GM23338 (cell line): Measurements from ENCODE around the gene SPEF1.

Source experiments
- CREB1 ChIP-seq: fragments of 250-450 bp; sonication (Bioruptor Pico); IDR thresholded peaks from 2 replicates; pipeline ENCODE4 v1.5.0; 2020; ENCODE audit warnings: low read depth, mild to moderate bottlenecking, moderate library complexity
- CTCF ChIP-seq, 2 experiments: fragments of 200-600 bp in 1 of 2; sonication (generic) in 1 of 2; conservative IDR thresholded peaks; 2 replicates each; pipeline versions ENCODE4 v1.5.1 to v1.6.1; 2016 to 2017; ENCODE audit warnings: antibody characterized with exemption in 2 of 2, low read depth in 2 of 2, mild to moderate bottlenecking in 2 of 2, moderate library complexity in 1 of 2
- EZH2 ChIP-seq: fragments of 200-600 bp; sonication (generic); IDR thresholded peaks from one replicate; pipeline ENCODE4 v1.8.0; 2017; ENCODE audit warnings: antibody characterized with exemption, mild to moderate bottlenecking, low read depth; ENCODE audit not compliant: unreplicated experiment
- EZH2phosphoT487 ChIP-seq: fragments of 200-600 bp; sonication (generic); IDR thresholded peaks from one replicate; pipeline ENCODE4 v1.8.1; 2018; ENCODE audit warnings: antibody characterized with exemption; ENCODE audit not compliant: unreplicated experiment
- JUNB ChIP-seq: IDR thresholded peaks from one replicate; pipeline ENCODE4 v1.6.1; 2016; ENCODE audit warnings: antibody characterized with exemption; ENCODE audit not compliant: unreplicated experiment
- NANOG ChIP-seq: IDR thresholded peaks from 2 replicates; pipeline ENCODE4 v1.6.1; 2016; ENCODE audit warnings: antibody characterized with exemption, borderline replicate concordance
- POLR2AphosphoS5 ChIP-seq: IDR thresholded peaks from 2 replicates; pipeline ENCODE4 v1.6.1; 2016; ENCODE audit warnings: antibody characterized with exemption, low read depth
- ZNF114 ChIP-seq: fragments of 250-450 bp; sonication (Bioruptor Pico); IDR thresholded peaks from 2 replicates; pipeline ENCODE4 v1.5.0; 2020; ENCODE audit warnings: mild to moderate bottlenecking, moderate library complexity
- ZNF331 ChIP-seq: fragments of 250-450 bp; sonication (Bioruptor Pico); IDR thresholded peaks from 2 replicates; pipeline ENCODE4 v1.5.0; 2020; ENCODE audit warnings: low read depth, mild to moderate bottlenecking, moderate library complexity
- ZNF462 ChIP-seq: fragments of 250-450 bp; sonication (Bioruptor Pico); IDR thresholded peaks from 2 replicates; pipeline ENCODE4 v1.5.0; 2020; ENCODE audit warnings: mild to moderate bottlenecking, moderate library complexity
- TF ChIP-seq, protein P1 (sequence below): IDR thresholded peaks from one replicate; pipeline ENCODE4 v1.6.1; 2018; ENCODE audit warnings: antibody characterized with exemption; ENCODE audit not compliant: unreplicated experiment
- TF ChIP-seq, protein P2 (sequence below): IDR thresholded peaks from 2 replicates; pipeline ENCODE4 v1.6.1; 2016; ENCODE audit warnings: antibody characterized with exemption

DNA sequence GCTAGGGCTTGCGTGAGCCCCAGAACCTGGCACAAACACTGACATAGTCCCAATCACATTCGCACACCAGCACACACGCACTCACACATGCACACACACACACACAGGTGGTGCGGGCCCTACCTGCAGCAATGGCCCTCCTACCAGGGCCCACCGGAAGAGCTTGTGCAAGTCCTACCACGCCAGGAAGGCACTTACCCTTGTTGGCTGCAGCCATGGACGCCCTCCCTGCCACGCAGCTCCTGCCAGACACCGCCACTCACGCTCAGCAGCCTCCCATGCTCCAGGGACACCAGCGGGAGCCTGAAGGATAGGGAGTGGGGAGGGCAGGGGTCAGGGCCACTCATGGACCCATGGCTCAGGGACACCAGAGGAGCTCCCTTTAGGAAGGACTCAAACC is 21.4 kb downstream of the SPEF1 start:
- TF ChIP-seq ZNF462 = no peak
- TF ChIP-seq CTCF (conservative IDR thresholded peaks at IDR 0.05; ENCODE audit: low read depth in 2 of 2) = no peak
- no peak for TF ChIP-seq POLR2AphosphoS5
- no peak for TF ChIP-seq EZH2phosphoT487
- TF ChIP-seq EZH2 = no peak
- TF ChIP-seq, protein P1, sequence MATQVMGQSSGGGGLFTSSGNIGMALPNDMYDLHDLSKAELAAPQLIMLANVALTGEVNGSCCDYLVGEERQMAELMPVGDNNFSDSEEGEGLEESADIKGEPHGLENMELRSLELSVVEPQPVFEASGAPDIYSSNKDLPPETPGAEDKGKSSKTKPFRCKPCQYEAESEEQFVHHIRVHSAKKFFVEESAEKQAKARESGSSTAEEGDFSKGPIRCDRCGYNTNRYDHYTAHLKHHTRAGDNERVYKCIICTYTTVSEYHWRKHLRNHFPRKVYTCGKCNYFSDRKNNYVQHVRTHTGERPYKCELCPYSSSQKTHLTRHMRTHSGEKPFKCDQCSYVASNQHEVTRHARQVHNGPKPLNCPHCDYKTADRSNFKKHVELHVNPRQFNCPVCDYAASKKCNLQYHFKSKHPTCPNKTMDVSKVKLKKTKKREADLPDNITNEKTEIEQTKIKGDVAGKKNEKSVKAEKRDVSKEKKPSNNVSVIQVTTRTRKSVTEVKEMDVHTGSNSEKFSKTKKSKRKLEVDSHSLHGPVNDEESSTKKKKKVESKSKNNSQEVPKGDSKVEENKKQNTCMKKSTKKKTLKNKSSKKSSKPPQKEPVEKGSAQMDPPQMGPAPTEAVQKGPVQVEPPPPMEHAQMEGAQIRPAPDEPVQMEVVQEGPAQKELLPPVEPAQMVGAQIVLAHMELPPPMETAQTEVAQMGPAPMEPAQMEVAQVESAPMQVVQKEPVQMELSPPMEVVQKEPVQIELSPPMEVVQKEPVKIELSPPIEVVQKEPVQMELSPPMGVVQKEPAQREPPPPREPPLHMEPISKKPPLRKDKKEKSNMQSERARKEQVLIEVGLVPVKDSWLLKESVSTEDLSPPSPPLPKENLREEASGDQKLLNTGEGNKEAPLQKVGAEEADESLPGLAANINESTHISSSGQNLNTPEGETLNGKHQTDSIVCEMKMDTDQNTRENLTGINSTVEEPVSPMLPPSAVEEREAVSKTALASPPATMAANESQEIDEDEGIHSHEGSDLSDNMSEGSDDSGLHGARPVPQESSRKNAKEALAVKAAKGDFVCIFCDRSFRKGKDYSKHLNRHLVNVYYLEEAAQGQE = no peak
- TF ChIP-seq, protein P2, sequence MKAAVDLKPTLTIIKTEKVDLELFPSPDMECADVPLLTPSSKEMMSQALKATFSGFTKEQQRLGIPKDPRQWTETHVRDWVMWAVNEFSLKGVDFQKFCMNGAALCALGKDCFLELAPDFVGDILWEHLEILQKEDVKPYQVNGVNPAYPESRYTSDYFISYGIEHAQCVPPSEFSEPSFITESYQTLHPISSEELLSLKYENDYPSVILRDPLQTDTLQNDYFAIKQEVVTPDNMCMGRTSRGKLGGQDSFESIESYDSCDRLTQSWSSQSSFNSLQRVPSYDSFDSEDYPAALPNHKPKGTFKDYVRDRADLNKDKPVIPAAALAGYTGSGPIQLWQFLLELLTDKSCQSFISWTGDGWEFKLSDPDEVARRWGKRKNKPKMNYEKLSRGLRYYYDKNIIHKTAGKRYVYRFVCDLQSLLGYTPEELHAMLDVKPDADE = no peak
- no peak for TF ChIP-seq NANOG
- TF ChIP-seq ZNF114 (CRISPR knock-in tag) = no peak
- TF ChIP-seq CREB1 (CRISPR knock-in tag) = no peak
- TF ChIP-seq JUNB = no peak
- no peak for TF ChIP-seq ZNF331 (CRISPR knock-in tag)
